ENCODE data around the gene CNOT6.

Gene CNOT6

GRCh38 chr5:180601591-180602480 is 107.7 kb downstream of the CNOT6 start:
- no peak overlapping the region for H3K27ac ChIP-seq (ENCODE audit: low read length)
- no peaks in the 10 kb centered on the region for H3K4me1 ChIP-seq (ENCODE audit: insufficient read depth, low read length)
- H3K9me3 ChIP-seq (ENCODE audit: insufficient read depth, low read length, severe bottlenecking) = no peaks in the 10 kb centered on the region
- H4K20me1 ChIP-seq (ENCODE audit: insufficient read depth, low read length) = no peaks in the 10 kb centered on the region
- H3K27me3 ChIP-seq (ENCODE audit: insufficient read depth, low read length, poor library complexity) = no peaks in the 10 kb centered on the region
- H3K9ac ChIP-seq (ENCODE audit: low read depth, low read length) = no peak overlapping the region
- H3K4me2 ChIP-seq (ENCODE audit: insufficient read depth, low read length) = no peak overlapping the region
- H3K36me3 ChIP-seq (ENCODE audit: insufficient read depth, low read length) = no peaks in the 10 kb centered on the region
- no peaks in the 10 kb centered on the region for H3K79me2 ChIP-seq (ENCODE audit: insufficient read depth, low read length)
- DNase-seq (no peak), ATAC-seq (ENCODE audit: insufficient read depth, low read depth) (no peak)
- H3K4me3 ChIP-seq (ENCODE audit: low read depth in 1 of 2, low read length in 2 of 2) = no peak overlapping the region
- no peak for TF ChIP-seq CTCF (IDR thresholded peaks at IDR 0.05; ENCODE audit: borderline replicate concordance, extremely low read depth, low read length, poor library complexity, severe bottlenecking)
- TF ChIP-seq EZH2 (IDR thresholded peaks at IDR 0.05; ENCODE audit: borderline replicate concordance, low read depth, low read length, severe bottlenecking) = no peak
- H2AFZ ChIP-seq (ENCODE audit: low read depth, low read length) = no peak overlapping the region

GRCh38 chr5:180602481-180603075 is 108.4 kb downstream of the CNOT6 start:
- H3K9ac ChIP-seq (ENCODE audit: low read depth, low read length) = no peak overlapping the region
- no peak overlapping the region for H3K4me3 ChIP-seq (ENCODE audit: low read depth in 1 of 2, low read length in 2 of 2)
- no peaks in the 10 kb centered on the region for H3K36me3 ChIP-seq (ENCODE audit: insufficient read depth, low read length)
- H3K27me3 ChIP-seq (ENCODE audit: insufficient read depth, low read length, poor library complexity) = no peaks in the 10 kb centered on the region
- no peak overlapping the region for H2AFZ ChIP-seq (ENCODE audit: low read depth, low read length)
- no peak for TF ChIP-seq EZH2 (IDR thresholded peaks at IDR 0.05; ENCODE audit: borderline replicate concordance, low read depth, low read length, severe bottlenecking)
- no peak for TF ChIP-seq CTCF (IDR thresholded peaks at IDR 0.05; ENCODE audit: borderline replicate concordance, extremely low read depth, low read length, poor library complexity, severe bottlenecking)
- H3K4me2 ChIP-seq (ENCODE audit: insufficient read depth, low read length) = no peak overlapping the region
- no peaks in the 10 kb centered on the region for H4K20me1 ChIP-seq (ENCODE audit: insufficient read depth, low read length)
- no peak overlapping the region for H3K27ac ChIP-seq (ENCODE audit: low read length)
- no peak for ATAC-seq (ENCODE audit: insufficient read depth, low read depth)
- no peaks in the 10 kb centered on the region for H3K79me2 ChIP-seq (ENCODE audit: insufficient read depth, low read length)
- DNase-seq = no peak
- H3K9me3 ChIP-seq (ENCODE audit: insufficient read depth, low read length, severe bottlenecking) = no peaks in the 10 kb centered on the region
- no peaks in the 10 kb centered on the region for H3K4me1 ChIP-seq (ENCODE audit: insufficient read depth, low read length)

GRCh38 chr5:180603076-180603594 is 109.0 kb downstream of the CNOT6 start:
- TF ChIP-seq CTCF (IDR thresholded peaks at IDR 0.05; ENCODE audit: borderline replicate concordance, extremely low read depth, low read length, poor library complexity, severe bottlenecking) (no peak), EZH2 (IDR thresholded peaks at IDR 0.05; ENCODE audit: borderline replicate concordance, low read depth, low read length, severe bottlenecking) (no peak)
- no peaks in the 10 kb centered on the region for H3K36me3 ChIP-seq (ENCODE audit: insufficient read depth, low read length)

More at GRCh38 chr5:180603076-180603594, 109.0 kb downstream of the CNOT6 start:
- Histone ChIP-seq H2AFZ (ENCODE audit: low read depth, low read length) (no peak overlapping the region), H3K9ac (ENCODE audit: low read depth, low read length) (no peak overlapping the region), H3K27me3 (ENCODE audit: insufficient read depth, low read length, poor library complexity) (no peaks in the 10 kb centered on the region), H3K9me3 (ENCODE audit: insufficient read depth, low read length, severe bottlenecking) (no peaks in the 10 kb centered on the region), H3K27ac (ENCODE audit: low read length) (no peak overlapping the region), H3K79me2 (ENCODE audit: insufficient read depth, low read length) (no peaks in the 10 kb centered on the region), H3K4me2 (ENCODE audit: insufficient read depth, low read length) (no peak overlapping the region), H3K4me1 (ENCODE audit: insufficient read depth, low read length) (no peaks in the 10 kb centered on the region), H4K20me1 (ENCODE audit: insufficient read depth, low read length) (no peaks in the 10 kb centered on the region), H3K4me3 (ENCODE audit: low read depth in 1 of 2, low read length in 2 of 2) (no peak overlapping the region)
- ATAC-seq (ENCODE audit: insufficient read depth, low read depth) (no peak), DNase-seq (no peak)
